Suprapubic skin (tissue), 4 donors: ENCODE results near the gene CLCN2. TPM values are rescaled to one million over a fixed set of nuclear protein-coding genes. Genes with fewer than 3 reads are reported as not detected.

Experiments
- DNase-seq, 2 donors: peaks; one replicate each; pipeline ENCODE4 v3.0.0-alpha.2; 2019; ENCODE audit warnings: low spot score in 2 of 2
- H3K27ac ChIP-seq: fragments of 200-600 bp; sonication (generic); one replicate; pipeline ENCODE4 v1.5.1; 2019
- H3K27me3 ChIP-seq: fragments of 200-600 bp; sonication (generic); one replicate; pipeline ENCODE4 v1.5.1; 2019
- H3K36me3 ChIP-seq: fragments of 200-600 bp; sonication (generic); one replicate; pipeline ENCODE4 v1.5.1; 2019
- H3K4me1 ChIP-seq: fragments of 200-600 bp; sonication (generic); one replicate; pipeline ENCODE4 v1.5.1; 2019
- H3K4me3 ChIP-seq: fragments of 200-600 bp; sonication (generic); one replicate; pipeline ENCODE4 v1.5.1; 2019; ENCODE audit warnings: mild to moderate bottlenecking
- H3K9me3 ChIP-seq: fragments of 200-600 bp; sonication (generic); one replicate; pipeline ENCODE4 v1.5.1; 2019
- CTCF ChIP-seq, 2 donors: fragments of 200-600 bp in 1 of 2; fragments of 450-650 bp in 1 of 2; sonication (generic) in 1 of 2; IDR thresholded peaks; one replicate each; pipeline ENCODE4 v1.5.1; 2016 to 2019; ENCODE audit warnings: antibody characterized with exemption in 2 of 2, mild to moderate bottlenecking in 1 of 2, moderate library complexity in 1 of 2
- EP300 ChIP-seq: sonication (generic); formaldehyde crosslinking; IDR thresholded peaks from one replicate; pipeline ENCODE4 v1.6.1; 2017; ENCODE audit warnings: antibody characterized with exemption
- POLR2A ChIP-seq, 2 donors: fragments of 450-650 bp; IDR thresholded peaks; one replicate each; pipeline ENCODE4 v1.6.1; 2017; ENCODE audit warnings: antibody characterized with exemption in 2 of 2, mild to moderate bottlenecking in 2 of 2, moderate library complexity in 2 of 2
- POLR2AphosphoS5 ChIP-seq, 3 donors: sonication (generic); formaldehyde crosslinking; IDR thresholded peaks; one replicate each; pipeline ENCODE4 v1.6.1; 2017; ENCODE audit warnings: antibody characterized with exemption in 3 of 3
- WGBS: methylation state at CpG from one replicate; pipeline ENCODE4 v1.1.5; 2018; 5-methylcytosine and 5-hydroxymethylcytosine counted together
- total RNA-seq, 4 donors: library from RNA; depleted of rRNA; stranded (reverse); fragments of >200 nt; gene quantifications; one replicate each; pipeline ENCODE4 v1.1.0, GENCODE V29; 2016

CLCN2 gene
- total RNA-seq, 4 donors from 2014 or later, result 2.1 to 7.9 (median 3.5) TPM

GRCh38 chr3:184339001-184339400 is 22.4 kb downstream of the CLCN2 start:
- TF ChIP-seq CTCF (IDR thresholded peaks at IDR 0.05), result no peak
- TF ChIP-seq EP300, result no peak
- TF ChIP-seq POLR2A (IDR thresholded peaks at IDR 0.05), result no peak
- no peak for TF ChIP-seq POLR2AphosphoS5 (IDR thresholded peaks at IDR 0.05)
- Histone ChIP-seq H3K27me3 (no peaks in the 10 kb centered on the region), H3K4me1 (peaks cover 70% of the 10 kb centered on the region), H3K27ac (peak overlapping the region; percentile 94), H3K36me3 (peaks cover 28% of the 10 kb centered on the region), H3K9me3 (no peaks in the 10 kb centered on the region), H3K4me3 (peak overlapping the region; percentile 37)
- no peak for DNase-seq
- 46% methylated on average over 8 of the region's 8 CpGs for WGBS

- peak in 1 of 2 donors; percentile 85 for DNase-seq
- H3K4me3 ChIP-seq, result peak overlapping the region; percentile 37
- H3K27ac ChIP-seq, result peak overlapping the region; percentile 94
- peaks cover 28% of the 10 kb centered on the region for H3K36me3 ChIP-seq
- no peaks in the 10 kb centered on the region for H3K27me3 ChIP-seq
- H3K9me3 ChIP-seq, result no peaks in the 10 kb centered on the region
- WGBS, result 12% methylated on average over 8 of the region's 37 CpGs
- H3K4me1 ChIP-seq, result peaks cover 70% of the 10 kb centered on the region
- TF ChIP-seq POLR2AphosphoS5 (IDR thresholded peaks at IDR 0.05), result no peak
- TF ChIP-seq CTCF (IDR thresholded peaks at IDR 0.05), result no peak
- TF ChIP-seq POLR2A (IDR thresholded peaks at IDR 0.05), result no peak
- no peak for TF ChIP-seq EP300
Measured at GRCh38 chr3:184338511-184338945, 22.9 kb downstream of the CLCN2 start.

GRCh38 chr3:184337981-184338380 is 23.4 kb downstream of the CLCN2 start:
- WGBS, result 55% methylated on average over 7 of the region's 7 CpGs
- peak overlapping the region; percentile 37 for H3K4me3 ChIP-seq
- TF ChIP-seq EP300 (no peak), POLR2A (IDR thresholded peaks at IDR 0.05) (no peak), POLR2AphosphoS5 (IDR thresholded peaks at IDR 0.05) (no peak), CTCF (IDR thresholded peaks at IDR 0.05) (no peak)
- no peak for DNase-seq
- H3K27ac ChIP-seq, result peak overlapping the region; percentile 94
- H3K36me3 ChIP-seq, result peaks cover 29% of the 10 kb centered on the region
- H3K4me1 ChIP-seq, result peaks cover 76% of the 10 kb centered on the region
- no peaks in the 10 kb centered on the region for H3K27me3 ChIP-seq
- no peaks in the 10 kb centered on the region for H3K9me3 ChIP-seq

GRCh38 chr3:184337399-184337714 is 24.0 kb downstream of the CLCN2 start, which contains the start of gene FAM131A:
FAM131A (plus strand) TSS chr3:184337600; CDS start chr3:184337631, 31 bp downstream.
- Histone ChIP-seq H3K4me1 (peaks cover 73% of the 10 kb centered on the region), H3K27ac (peak within 1 kb of the TSS; percentile 94), H3K4me3 (peak within 1 kb of the TSS; percentile 74), H3K27me3 (no peaks in the 10 kb centered on the region), H3K36me3 (peaks cover 29% of the 10 kb centered on the region), H3K9me3 (no peaks in the 10 kb centered on the region)
- no peak for DNase-seq
- TF ChIP-seq CTCF (IDR thresholded peaks at IDR 0.05) (no peak), POLR2A (IDR thresholded peaks at IDR 0.05) (no peak), POLR2AphosphoS5 (IDR thresholded peaks at IDR 0.05) (no peak), EP300 (no peak)
- 31% methylated on average over 5 of the region's 6 CpGs for WGBS

- H3K4me1 ChIP-seq, result peaks cover 72% of the 10 kb centered on the region
- TF ChIP-seq CTCF (IDR thresholded peaks at IDR 0.05), result no peak
- no peak for TF ChIP-seq POLR2A (IDR thresholded peaks at IDR 0.05)
- no peak for TF ChIP-seq EP300
- no peak for TF ChIP-seq POLR2AphosphoS5 (IDR thresholded peaks at IDR 0.05)
- 16% methylated on average over 9 of the region's 17 CpGs for WGBS
- peak overlapping the region; percentile 94 for H3K27ac ChIP-seq
- H3K36me3 ChIP-seq, result peaks cover 33% of the 10 kb centered on the region
- peak overlapping the region; percentile 74 for H3K4me3 ChIP-seq
- no peaks in the 10 kb centered on the region for H3K9me3 ChIP-seq
- H3K27me3 ChIP-seq, result no peaks in the 10 kb centered on the region
- DNase-seq, result no peak
Measured at GRCh38 chr3:184336547-184337398, 24.6 kb downstream of the CLCN2 start.
